Stimulated activated naive CD8-positive, alpha-beta T cell treated with anti-CD3 and anti-CD28 coated beads, Interleukin-15, amount 100 ng/mL, for 72 hours (primary cell): Measurements from ENCODE around the gene CACNA2D3.

ENCODE experiments used
- ATAC-seq: fragments of 150-1000 bp; cut with Tn5 transposase; 2 replicates; pipeline ENCODE4 v1.10.0; 2021; ENCODE audit warnings: mild to moderate bottlenecking, moderate library complexity
- DNase-seq, 2 donors: peaks; one replicate each; pipeline ENCODE4 v3.0.0; 2021 to 2022
- H3K27ac Mint-ChIP-seq, 2 donors: one replicate each; pipeline ENCODE4 v1.8.0; 2022; ENCODE audit warnings: mild to moderate bottlenecking in 2 of 2, mixed read lengths in 2 of 2, moderate library complexity in 2 of 2
- H3K27me3 Mint-ChIP-seq: one replicate; pipeline ENCODE4 v1.8.0; 2022; ENCODE audit warnings: mixed read lengths
- H3K4me1 Mint-ChIP-seq: one replicate; pipeline ENCODE4 v1.8.0; 2022; ENCODE audit warnings: mild to moderate bottlenecking, mixed read lengths
- H3K4me3 Mint-ChIP-seq, 2 donors: one replicate each; pipeline ENCODE4 v1.8.0; 2022; ENCODE audit warnings: mild to moderate bottlenecking in 2 of 2, mixed read lengths in 2 of 2, moderate library complexity in 1 of 2
- H3K9me3 Mint-ChIP-seq, 2 donors: one replicate each; pipeline ENCODE4 v1.8.0; 2022; ENCODE audit warnings: mixed read lengths in 2 of 2

Gene CACNA2D3

GRCh38 chr3:54358969-54359694 lies 236.8 kb downstream of the CACNA2D3 start:
- Mint-ChIP-seq H3K27ac (no peak overlapping the region), H3K4me3 (no peak overlapping the region), H3K27me3 (no peaks in the 10 kb centered on the region), H3K9me3 (no peaks in the 10 kb centered on the region), H3K4me1 (no peaks in the 10 kb centered on the region)
- ATAC-seq (no peak), DNase-seq (no peak)

- Mint-ChIP-seq H3K9me3 (no peaks in the 10 kb centered on the region), H3K27ac (no peak overlapping the region), H3K4me3 (no peak overlapping the region), H3K4me1 (no peaks in the 10 kb centered on the region), H3K27me3 (no peaks in the 10 kb centered on the region)
- no peak for ATAC-seq
- no peak for DNase-seq
These were observed 238.0 kb downstream of the CACNA2D3 start for GRCh38 chr3:54360320-54360719.

GRCh38 chr3:54361746-54362283 lies 239.5 kb downstream of the CACNA2D3 start:
- Mint-ChIP-seq H3K27me3 (no peaks in the 10 kb centered on the region), H3K4me1 (no peaks in the 10 kb centered on the region), H3K27ac (no peak overlapping the region), H3K9me3 (no peaks in the 10 kb centered on the region), H3K4me3 (no peak overlapping the region)
- DNase-seq: no peak
- no peak for ATAC-seq

GRCh38 chr3:54366007-54366750 lies 243.8 kb downstream of the CACNA2D3 start:
- H3K4me1 Mint-ChIP-seq: no peaks in the 10 kb centered on the region
- no peaks in the 10 kb centered on the region for H3K9me3 Mint-ChIP-seq
- ATAC-seq (no peak), DNase-seq (no peak)
- H3K27me3 Mint-ChIP-seq: no peaks in the 10 kb centered on the region
- H3K27ac Mint-ChIP-seq: no peak overlapping the region
- H3K4me3 Mint-ChIP-seq: no peak overlapping the region

- H3K27me3 Mint-ChIP-seq: no peaks in the 10 kb centered on the region
- no peak for ATAC-seq
- no peak overlapping the region for H3K4me3 Mint-ChIP-seq
- no peak overlapping the region for H3K27ac Mint-ChIP-seq
- no peaks in the 10 kb centered on the region for H3K4me1 Mint-ChIP-seq
- DNase-seq: no peak
- no peaks in the 10 kb centered on the region for H3K9me3 Mint-ChIP-seq
These were observed 244.5 kb downstream of the CACNA2D3 start for GRCh38 chr3:54366839-54367238.

- no peak overlapping the region for H3K27ac Mint-ChIP-seq
- no peaks in the 10 kb centered on the region for H3K4me1 Mint-ChIP-seq
- H3K27me3 Mint-ChIP-seq: peaks cover 16% of the 10 kb centered on the region
- H3K4me3 Mint-ChIP-seq: no peak overlapping the region
- no peaks in the 10 kb centered on the region for H3K9me3 Mint-ChIP-seq
- no peak for DNase-seq
- ATAC-seq: no peak
These were observed 249.9 kb downstream of the CACNA2D3 start for GRCh38 chr3:54372232-54372631.

- no peak for ATAC-seq
These were observed 252.0 kb downstream of the CACNA2D3 start for GRCh38 chr3:54374214-54374852.

GRCh38 chr3:54376142-54376807 lies 253.9 kb downstream of the CACNA2D3 start:
- DNase-seq: no peak
- Mint-ChIP-seq H3K9me3 (no peaks in the 10 kb centered on the region), H3K27ac (peak overlapping the region in 1 of 2 donors; percentile 66), H3K4me3 (no peak overlapping the region), H3K27me3 (peaks cover 16% of the 10 kb centered on the region), H3K4me1 (no peaks in the 10 kb centered on the region)
- no peak for ATAC-seq

More at GRCh38 chr3:54374214-54374852, 252.0 kb downstream of the CACNA2D3 start:
- Mint-ChIP-seq H3K4me1 (no peaks in the 10 kb centered on the region), H3K9me3 (no peaks in the 10 kb centered on the region), H3K27ac (no peak overlapping the region), H3K27me3 (peaks cover 16% of the 10 kb centered on the region), H3K4me3 (no peak overlapping the region)
- no peak for DNase-seq

- no peak overlapping the region for H3K4me3 Mint-ChIP-seq
- DNase-seq (no peak), ATAC-seq (no peak)
- H3K4me1 Mint-ChIP-seq: no peaks in the 10 kb centered on the region
- H3K9me3 Mint-ChIP-seq: no peaks in the 10 kb centered on the region
- H3K27me3 Mint-ChIP-seq: peaks cover 16% of the 10 kb centered on the region
- no peak overlapping the region for H3K27ac Mint-ChIP-seq
These were observed 254.7 kb downstream of the CACNA2D3 start for GRCh38 chr3:54376939-54377578.

- peak overlapping the region in 1 of 2 donors; percentile 63 for H3K27ac Mint-ChIP-seq
- no peak overlapping the region for H3K4me3 Mint-ChIP-seq
- ATAC-seq (no peak), DNase-seq (no peak)
- peaks cover 16% of the 10 kb centered on the region for H3K27me3 Mint-ChIP-seq
- H3K9me3 Mint-ChIP-seq: no peaks in the 10 kb centered on the region
- no peaks in the 10 kb centered on the region for H3K4me1 Mint-ChIP-seq
These were observed 255.8 kb downstream of the CACNA2D3 start for GRCh38 chr3:54378184-54378583.

- H3K4me3 Mint-ChIP-seq: no peak overlapping the region
- H3K4me1 Mint-ChIP-seq: no peaks in the 10 kb centered on the region
- DNase-seq: no peak
- peaks cover 7% of the 10 kb centered on the region for H3K27me3 Mint-ChIP-seq
- no peak for ATAC-seq
- no peak overlapping the region for H3K27ac Mint-ChIP-seq
- H3K9me3 Mint-ChIP-seq: no peaks in the 10 kb centered on the region
These were observed 261.9 kb downstream of the CACNA2D3 start for GRCh38 chr3:54384279-54384678.

GRCh38 chr3:54390582-54390981 lies 268.2 kb downstream of the CACNA2D3 start:
- H3K9me3 Mint-ChIP-seq: no peaks in the 10 kb centered on the region
- ATAC-seq (no peak), DNase-seq (no peak)
- no peak overlapping the region for H3K27ac Mint-ChIP-seq
- no peak overlapping the region for H3K4me3 Mint-ChIP-seq
- peaks cover 7% of the 10 kb centered on the region for H3K27me3 Mint-ChIP-seq
- H3K4me1 Mint-ChIP-seq: no peaks in the 10 kb centered on the region

GRCh38 chr3:54393150-54393549 lies 270.8 kb downstream of the CACNA2D3 start:
- Mint-ChIP-seq H3K9me3 (no peaks in the 10 kb centered on the region), H3K4me3 (no peak overlapping the region)
- no peak for ATAC-seq

GRCh38 chr3:54408328-54408727 lies 286.0 kb downstream of the CACNA2D3 start:
- Mint-ChIP-seq H3K4me3 (no peak overlapping the region), H3K27me3 (no peaks in the 10 kb centered on the region), H3K27ac (no peak overlapping the region), H3K9me3 (peaks cover 0 to 7% of the 10 kb centered on the region in 2 donors), H3K4me1 (no peaks in the 10 kb centered on the region)
- DNase-seq: no peak
- no peak for ATAC-seq

More at GRCh38 chr3:54393150-54393549, 270.8 kb downstream of the CACNA2D3 start:
- DNase-seq: no peak
- Mint-ChIP-seq H3K4me1 (no peaks in the 10 kb centered on the region), H3K27me3 (no peaks in the 10 kb centered on the region), H3K27ac (no peak overlapping the region)

GRCh38 chr3:54421943-54422342 lies 299.6 kb downstream of the CACNA2D3 start:
- Mint-ChIP-seq H3K27ac (no peak overlapping the region), H3K4me1 (no peaks in the 10 kb centered on the region), H3K27me3 (peaks cover 7% of the 10 kb centered on the region), H3K4me3 (no peak overlapping the region), H3K9me3 (no peaks in the 10 kb centered on the region)
- DNase-seq: no peak
- ATAC-seq: no peak
